Sciatic nerve (tissue), 2 donors: Measurements from ENCODE around the gene TMEM233. TPM values are rescaled to one million over a fixed set of nuclear protein-coding genes. Genes with fewer than 3 reads are reported as not detected.
"Not testable (repeated sequence)": the region's sequence is repeated elsewhere in the genome, so short reads cannot be mapped to it uniquely, and the experiment has no call there.

Experiments used
- ATAC-seq: fragments of 200-7000 bp; cut with Tn5 transposase; one replicate; pipeline ENCODE4 v1.9.1; 2020; ENCODE audit warnings: mild to moderate bottlenecking, moderate library complexity
- DNase-seq: peaks from one replicate; pipeline ENCODE4 v3.0.0-alpha.2; 2020; ENCODE audit warnings: low spot score
- intact Hi-C: fragments of 100-400 bp; cut with DNase I; formaldehyde crosslinking; loops from one replicate; pipeline ENCODE4 v1.14.2; 2022
- total RNA-seq: library from RNA; stranded (reverse); fragmentation: NEBNext Ultra II Directional; extraction: Animal tissue kit (Norgen Biotek cat#: 25700); gene quantifications from one replicate; pipeline ENCODE4 v1.2.1, GENCODE V29; 2021
- donor health status: DM: no; HTN: no; CAD: no.
- donor health status: DM: no; HTN: no; CAD: no.

The TMEM233 gene
- total RNA-seq, 1 donor from 2014 or later, result 0.53 TPM

DNA sequence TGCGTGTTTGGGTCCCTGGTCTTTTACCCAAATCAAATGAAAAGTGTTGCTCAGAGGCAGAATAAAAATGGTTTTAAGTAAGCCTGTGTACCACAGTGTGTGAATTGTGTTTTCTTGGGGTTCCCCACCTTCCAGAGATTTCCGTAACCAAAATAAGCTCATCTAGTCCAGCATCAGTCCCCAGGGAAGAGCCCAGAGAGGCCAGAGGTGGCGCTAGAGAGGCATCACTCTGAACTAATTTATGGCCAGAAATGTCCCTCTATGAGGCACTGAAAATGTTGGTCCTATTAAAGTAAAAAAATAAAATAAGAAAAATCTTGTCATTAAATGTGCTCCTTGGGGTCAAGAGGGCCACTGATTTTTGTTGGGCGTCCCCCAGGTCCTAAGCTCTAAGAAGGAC is 49.4 kb downstream of the TMEM233 start:
- intact Hi-C loops, result no loop called here
- ATAC-seq, result no peak
- no peak for DNase-seq

DNA sequence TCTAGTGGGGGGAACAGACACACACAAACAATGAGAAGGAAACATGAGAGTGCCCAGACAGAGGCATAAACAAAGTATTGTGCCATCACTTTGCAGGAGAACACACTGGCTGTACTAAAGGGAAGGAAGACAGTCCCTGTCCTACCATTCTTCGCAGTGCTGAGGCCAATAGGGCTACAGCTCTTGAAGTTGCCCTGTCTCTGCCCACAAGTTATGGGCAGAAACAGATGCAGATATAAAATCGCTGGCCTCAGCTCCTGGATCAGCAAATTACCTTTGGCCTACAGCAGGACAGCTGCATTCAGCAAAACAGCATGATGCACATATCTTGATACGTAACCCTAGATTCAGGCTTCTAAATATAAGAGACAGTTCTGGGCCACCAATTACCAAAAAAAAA is 51.4 kb downstream of the TMEM233 start:
- no peak for DNase-seq
- ATAC-seq, result no peak
- intact Hi-C loops, result no loop called here

DNA sequence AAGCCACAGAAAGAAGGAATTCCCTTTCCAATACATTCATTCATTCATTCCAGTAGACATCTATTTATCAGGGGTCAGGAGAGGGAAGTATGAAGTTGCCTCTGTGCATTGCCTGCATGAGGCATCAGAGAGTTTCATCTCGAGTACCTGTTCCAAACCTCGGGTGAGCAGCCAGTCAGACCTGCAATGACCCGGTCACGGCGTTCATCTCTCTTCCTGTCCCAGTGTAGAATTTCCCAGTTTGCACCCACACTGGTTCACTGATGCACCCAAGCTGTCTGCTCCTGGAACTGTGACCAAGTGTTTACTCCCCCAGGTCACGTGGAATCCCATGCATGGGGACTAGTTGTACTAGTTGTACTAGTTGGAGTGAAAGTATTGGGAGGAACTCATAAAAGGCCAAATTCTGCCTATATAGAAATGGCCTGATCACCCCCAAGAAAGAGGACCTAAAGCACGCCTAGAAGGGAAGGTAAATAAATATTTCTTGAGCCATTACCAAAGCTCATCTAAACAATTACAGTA is 52.0 kb downstream of the TMEM233 start:
- intact Hi-C loops, result no loop called here
- DNase-seq, result no peak

DNA sequence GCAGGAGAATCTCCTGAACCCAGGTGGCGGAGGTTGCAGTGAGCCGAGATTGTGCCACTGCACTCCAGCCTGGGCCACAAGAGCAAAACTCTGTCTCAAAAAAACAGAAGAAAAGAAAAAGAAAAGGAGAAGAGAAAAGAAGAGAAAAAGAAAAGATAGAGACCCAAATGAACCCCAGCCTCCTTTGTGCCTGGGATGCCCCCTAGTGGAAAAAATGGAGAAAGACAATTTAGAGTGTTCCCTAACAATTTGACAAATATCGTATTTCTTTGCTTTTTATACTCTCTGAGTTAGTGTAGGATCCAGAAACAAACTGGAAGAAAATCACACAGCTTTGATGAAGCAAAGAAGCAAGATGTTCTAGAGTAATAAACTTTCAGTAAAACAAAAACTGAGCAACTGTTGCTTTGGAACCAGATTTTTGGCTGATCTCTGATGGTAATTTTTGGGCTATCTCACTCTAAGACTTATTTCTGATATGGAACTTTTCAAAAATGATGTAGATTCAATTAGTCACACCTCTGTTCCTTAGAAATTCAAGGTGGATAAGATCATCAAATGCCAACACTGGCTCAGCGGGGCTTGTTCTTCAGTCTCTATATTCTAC is 55.7 kb downstream of the TMEM233 start:
- no peak for DNase-seq
- no peak for ATAC-seq
- intact Hi-C loops, result no loop called here

More for the DNA sequence above, 52.0 kb downstream of the TMEM233 start:
- ATAC-seq, result no peak

DNA sequence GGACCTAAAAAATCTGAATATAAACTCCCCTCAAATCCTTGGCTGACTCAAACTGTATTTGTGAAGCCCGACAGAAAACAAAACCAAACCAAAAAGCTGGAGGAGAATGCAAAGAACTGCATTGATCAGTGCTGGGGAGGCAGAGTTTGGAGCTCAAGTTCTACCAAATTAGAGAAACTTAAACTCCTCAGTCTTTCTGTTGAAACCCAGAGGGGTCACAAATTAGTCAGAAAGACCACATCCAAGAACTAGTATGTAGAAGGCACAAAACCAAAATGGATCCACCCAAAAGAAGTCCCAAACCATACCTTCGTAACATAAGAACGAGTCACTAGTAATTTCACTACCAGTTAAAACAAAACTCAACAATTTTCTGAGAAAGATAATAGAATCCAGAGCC is 59.1 kb downstream of the TMEM233 start:
- ATAC-seq (no peak), DNase-seq (no peak)
- intact Hi-C loops, result no loop called here

DNA sequence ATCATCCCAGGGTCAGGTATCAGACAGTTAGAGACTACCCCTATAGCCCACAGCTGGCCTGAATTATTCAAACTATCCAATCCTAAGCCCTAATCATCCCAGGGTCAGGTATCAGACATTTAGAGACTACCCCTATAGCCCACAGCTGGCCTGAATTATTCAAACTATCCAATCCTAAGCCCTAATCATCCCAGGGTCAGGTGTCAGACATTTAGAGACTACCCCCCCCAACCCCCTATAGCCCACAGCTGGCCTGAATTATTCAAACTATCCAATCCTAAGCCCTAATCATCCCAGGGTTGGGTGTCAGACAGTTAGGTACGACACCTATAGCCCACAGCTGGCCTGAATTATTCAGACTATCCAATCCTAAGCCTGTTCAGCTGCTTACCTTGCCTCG is 63.4 kb downstream of the TMEM233 start:
- ATAC-seq, DNase-seq, intact Hi-C loops: not testable (repeated sequence)

DNA sequence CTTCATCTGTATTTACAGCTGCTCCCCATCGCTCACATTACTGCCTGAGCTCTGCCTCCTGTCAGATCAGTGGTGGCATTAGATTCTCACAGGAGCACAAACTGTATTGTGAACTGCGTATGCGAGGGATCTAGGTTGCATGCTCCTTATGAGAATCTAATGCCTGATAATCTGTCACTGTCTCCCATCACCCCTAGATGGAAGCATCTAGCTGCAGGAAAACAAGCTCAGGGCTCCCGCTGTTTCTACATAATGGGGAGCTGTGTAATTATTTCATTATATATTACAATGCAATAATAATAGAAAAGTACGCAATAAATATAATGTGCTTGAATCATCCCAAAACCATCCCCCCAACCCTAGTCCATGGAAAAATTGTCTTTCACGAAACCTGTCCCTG is 64.6 kb downstream of the TMEM233 start:
- intact Hi-C loops, ATAC-seq, DNase-seq: not testable (repeated sequence)

DNA sequence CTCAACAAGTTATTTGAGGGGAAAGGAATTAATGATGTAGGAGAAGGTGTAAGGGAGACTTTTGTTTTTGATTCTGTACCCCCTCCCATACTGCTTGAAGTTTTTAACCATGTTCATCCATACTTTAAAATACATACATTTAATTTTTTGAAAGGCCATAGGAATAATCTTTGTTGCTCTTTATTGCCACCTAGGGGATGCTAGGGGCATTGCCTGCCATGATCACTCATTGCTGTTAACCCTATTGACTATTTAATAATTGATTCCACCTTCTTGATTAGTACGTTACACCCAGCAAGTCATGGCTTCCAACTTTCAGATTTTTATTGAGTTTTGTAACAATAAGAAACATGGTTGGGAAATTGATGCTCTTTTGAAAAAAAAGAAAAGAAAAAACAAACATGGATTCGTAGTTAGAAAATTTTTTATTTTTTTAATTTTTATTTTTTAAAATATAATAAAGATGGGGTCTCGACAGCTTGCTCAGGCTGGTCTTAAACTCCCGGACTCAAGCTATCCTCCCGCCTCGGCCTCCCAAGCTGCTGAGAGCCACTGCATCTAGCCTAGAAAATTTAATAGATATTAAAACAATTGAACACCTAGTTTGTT is 65.8 kb downstream of the TMEM233 start:
- no peak for DNase-seq
- intact Hi-C loops, result no loop called here
- ATAC-seq, result no peak

DNA sequence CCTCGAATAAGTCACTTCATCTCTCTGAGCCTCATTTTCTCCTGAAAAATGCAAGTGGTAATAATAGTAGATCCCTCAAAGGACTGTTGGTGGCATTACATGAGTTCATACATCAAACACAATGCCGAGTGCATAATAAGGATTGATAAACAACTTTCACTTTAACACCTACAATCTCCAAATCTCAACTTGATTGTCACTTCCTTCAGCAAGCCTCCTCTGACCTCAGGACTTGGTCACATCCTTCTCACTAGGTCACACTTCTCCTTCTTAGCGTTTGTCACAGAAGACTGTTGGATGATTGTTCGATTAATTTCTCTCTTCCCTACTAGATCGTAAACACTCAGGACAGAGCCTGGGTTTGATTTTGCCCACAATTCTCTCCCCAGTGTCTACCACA is 66.5 kb downstream of the TMEM233 start:
- ATAC-seq, result no peak
- intact Hi-C loops, result no loop called here

DNA sequence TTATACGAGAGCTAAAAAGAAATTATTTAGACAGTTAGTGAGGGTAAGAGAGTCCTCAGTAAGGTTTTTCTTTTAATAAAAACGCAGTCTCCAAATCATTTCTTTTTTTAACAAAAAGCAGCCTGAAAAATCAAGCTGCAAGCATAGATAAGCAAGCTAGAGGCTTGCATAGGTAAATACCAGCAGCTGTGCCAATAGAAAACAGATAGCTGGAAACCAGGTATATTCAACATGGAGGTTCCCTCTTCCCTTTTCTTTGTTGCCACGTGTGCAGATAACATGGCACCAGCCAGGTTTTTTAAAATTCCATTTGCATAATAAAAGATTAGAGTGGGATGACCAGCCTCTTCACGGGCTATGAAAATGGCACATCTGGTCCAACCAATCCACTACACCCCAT is 68.3 kb downstream of the TMEM233 start:
- ATAC-seq (no peak), DNase-seq (no peak)
- intact Hi-C loops, result no loop called here

More for the DNA sequence above, 66.5 kb downstream of the TMEM233 start:
- no peak for DNase-seq

DNA sequence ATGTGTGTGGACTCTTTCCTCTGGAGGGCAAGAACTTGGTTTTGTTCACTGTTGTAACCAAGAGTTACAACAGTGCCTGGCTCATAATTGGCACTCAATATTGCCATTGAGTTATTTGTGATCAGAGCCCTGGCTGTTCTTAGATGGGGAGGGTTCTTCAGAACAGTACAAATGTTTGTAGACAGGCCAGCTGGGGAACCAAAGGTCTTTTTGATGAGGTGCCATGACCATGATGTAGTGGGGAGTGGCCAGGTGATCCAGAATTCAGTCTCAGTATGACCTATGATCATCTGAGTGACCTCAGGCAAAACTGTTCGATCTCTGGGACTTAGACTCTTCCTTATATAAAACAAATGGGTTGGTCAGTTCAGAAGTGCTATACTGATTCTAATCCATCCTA is 71.1 kb downstream of the TMEM233 start:
- ATAC-seq (no peak), DNase-seq (no peak)
- intact Hi-C loops, result no loop called here

DNA sequence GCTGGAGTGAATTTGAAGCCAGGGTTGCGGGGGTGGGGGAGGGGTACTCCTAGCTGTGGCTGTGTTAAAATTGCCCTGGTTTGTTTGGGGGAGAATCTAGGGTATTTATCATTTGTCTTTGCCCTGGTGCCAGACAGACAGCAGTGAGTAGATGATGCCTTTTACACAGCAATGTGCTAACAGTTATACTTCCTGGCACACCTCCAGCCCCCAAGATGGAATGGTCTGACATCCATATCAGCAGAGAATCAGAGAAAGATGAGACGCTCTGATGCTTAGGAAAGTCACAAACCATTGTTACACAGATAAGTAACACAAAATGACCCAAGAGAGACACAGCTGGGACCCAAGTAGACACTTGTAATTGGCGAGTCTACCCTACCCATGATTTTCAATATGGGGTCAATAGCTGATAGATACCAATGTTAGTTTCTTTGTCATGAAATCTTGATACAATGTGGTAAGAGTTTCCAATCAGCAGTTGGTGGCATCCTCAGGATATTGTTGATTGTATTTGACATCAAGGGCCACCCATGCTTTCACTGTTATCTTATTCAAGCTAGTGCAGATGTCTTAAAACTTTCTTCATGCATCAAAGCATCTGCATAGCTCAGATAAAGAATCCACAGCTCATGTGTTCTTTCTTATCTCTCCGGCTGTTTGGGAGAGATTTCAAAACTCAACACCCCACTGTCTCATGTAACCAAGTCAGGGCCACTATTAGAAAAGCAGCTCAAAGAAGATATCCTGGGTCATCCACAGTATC is 71.8 kb downstream of the TMEM233 start:
- DNase-seq (no peak), ATAC-seq (no peak)
- intact Hi-C loops, result no loop called here

DNA sequence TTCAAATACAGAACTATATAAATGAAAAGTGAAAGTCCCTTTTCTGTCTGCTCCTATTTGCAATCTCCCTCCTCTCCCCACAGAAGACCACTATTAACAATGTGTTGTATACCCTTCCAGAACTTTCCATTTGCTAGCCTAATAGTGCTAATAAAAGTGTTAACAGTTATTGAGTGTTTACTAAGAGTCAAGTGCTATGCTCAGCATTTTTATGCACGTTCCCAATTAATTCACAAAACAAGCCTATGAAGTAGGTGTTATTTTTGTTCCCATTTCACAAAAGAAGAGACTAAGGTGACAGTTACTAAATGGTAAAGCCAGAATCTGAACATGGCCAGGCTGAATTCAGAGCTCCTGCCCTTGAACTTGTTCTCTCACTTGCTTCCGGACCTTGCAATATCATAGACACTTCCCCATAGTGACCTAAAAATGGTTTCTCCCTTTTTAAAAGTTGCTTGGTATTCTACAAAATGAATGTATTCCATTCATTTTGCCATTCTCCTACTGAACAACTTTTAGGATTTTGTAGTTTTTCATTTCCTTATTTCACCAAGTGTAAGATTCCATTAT is 72.7 kb downstream of the TMEM233 start:
- DNase-seq, result no peak
- intact Hi-C loops, result no loop called here
- no peak for ATAC-seq

DNA sequence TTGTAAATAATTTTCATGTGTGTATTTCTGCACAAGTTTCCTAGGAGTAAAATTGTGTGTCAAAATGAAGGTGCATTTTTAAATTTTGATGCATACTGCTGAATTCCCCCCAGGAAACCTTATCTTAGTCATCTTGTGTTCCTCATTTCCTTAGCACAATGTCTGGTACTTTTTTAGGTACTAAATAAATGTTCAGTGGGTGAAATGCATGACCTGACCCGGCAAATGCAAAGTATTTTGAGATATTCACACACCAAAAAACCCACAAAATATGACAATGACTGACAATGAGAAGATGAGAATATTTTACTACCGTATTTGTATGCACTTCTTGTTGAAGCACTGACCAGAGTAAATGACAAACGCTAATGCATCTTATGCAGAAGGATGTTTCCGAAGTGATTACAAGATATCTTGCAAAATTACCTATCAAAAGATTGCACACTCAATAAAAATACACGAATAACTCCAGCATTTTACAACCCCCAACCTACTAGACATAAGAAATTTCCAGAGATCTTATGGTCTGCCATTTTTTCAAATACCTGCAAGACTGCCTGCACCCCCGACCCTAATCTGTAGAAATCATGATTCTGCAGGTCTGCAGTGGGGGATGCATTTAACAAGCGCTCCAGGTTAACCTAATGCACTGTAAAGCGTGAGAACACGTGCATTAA is 73.5 kb downstream of the TMEM233 start:
- DNase-seq, result no peak
- intact Hi-C loops, result no loop called here

DNA sequence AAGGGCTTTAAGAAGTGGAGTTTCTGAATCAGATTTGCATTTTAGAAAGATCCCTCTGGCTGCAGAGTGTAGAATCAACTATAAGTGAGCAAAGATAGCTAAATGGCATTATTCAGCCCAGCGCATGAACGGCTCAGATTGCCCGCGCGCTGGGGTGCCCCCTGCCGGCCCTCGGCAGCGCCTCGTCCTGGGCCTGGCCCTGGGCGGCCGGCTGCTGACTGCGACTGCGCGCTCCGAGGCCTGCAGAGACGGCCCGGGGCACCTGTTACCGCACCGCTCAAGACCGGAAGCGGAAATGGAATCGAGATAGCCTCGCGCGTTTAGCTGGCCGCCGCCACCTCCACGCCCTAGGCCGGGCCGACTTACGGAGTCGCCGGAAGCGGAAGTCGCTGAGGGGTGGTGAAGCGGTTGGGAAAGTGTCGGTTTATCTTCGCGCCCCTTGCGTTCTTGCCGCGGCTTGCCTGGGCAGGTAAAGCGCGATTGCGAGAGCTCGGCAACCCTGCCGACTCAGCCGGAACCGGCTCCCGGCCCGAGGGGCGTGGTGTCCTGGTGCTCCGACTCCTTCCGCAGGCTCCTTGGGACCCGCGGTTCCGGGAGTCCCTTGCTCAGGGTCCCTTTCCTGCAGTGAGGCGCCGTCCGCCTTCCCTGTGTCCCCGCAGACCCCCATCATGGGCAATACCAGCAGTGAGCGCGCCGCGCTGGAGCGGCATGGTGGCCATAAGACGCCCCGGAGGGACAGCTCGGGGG is 74.2 kb downstream of the TMEM233 start, which contains the start of gene PRKAB1:
PRKAB1 (plus strand) TSS at position 557 of the 747 bp plus-strand sequence; CDS start at position 669, 112 bp downstream.
- intact Hi-C loops, result no loop called here
- DNase-seq (peak; percentile 95), ATAC-seq (peak; percentile 100)

More for the DNA sequence above, 73.5 kb downstream of the TMEM233 start:
- no peak for ATAC-seq

DNA sequence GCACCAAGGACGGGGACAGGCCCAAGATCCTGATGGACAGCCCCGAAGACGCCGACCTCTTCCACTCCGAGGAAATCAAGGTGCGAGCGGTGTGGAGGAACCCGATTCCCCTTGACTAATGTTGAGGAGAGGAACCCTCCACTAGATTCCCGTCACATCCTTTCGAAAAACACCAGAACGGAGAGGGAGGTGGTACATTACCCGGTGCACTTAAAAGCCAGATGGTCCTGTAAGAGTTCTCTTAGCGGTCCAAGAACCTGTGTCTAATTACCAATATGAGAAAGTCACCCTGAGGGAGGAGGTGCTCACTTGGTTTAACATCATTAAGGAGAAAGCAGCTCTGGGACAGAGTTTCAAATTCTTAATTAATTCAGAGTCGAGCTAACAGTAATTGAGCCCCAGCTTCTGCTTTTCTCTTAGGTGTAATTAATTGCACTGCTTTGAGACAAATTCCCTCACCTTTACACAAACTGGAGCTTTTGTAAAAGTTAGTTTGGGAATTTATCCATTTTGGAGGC is 74.8 kb downstream of the TMEM233 start:
- ATAC-seq, result peak; percentile 14
- intact Hi-C loops, result no loop called here

DNA sequence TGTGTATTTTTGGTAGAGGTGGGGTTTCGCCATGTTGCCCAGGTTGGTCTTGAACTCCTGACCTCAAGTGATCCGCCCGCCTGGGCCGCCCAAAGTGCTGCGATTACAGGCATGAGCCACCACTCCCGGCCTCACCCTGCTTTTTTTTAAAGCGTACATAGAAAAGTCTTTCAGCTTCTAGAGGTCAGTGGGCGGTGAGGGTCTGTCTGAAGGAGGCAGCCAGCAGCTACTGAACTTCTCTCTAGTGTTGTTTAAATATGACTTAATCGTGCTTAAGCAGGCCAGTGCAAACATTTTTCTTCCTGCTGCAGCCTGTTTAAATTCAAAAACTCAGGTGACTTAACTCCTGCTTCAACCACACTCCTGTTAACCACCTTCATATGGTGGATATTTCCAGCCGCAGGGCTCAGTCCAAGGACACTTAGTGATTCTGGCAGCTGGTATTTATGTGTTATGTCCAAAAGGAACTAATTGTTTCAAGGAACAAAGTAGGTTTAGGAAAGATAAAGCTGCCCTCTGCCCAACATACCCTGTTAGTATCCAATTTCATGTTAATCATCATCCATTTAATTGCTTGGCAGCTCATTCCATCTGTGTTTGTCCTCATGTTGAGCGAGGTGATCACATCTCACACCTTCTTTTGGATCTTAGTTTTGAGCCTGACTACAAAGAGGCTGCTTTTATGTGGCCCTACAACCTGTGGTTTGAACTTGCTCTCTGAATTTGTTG is 76.3 kb downstream of the TMEM233 start:
- intact Hi-C loops, result no loop called here
- no peak for ATAC-seq
- no peak for DNase-seq

More for the DNA sequence above, 74.8 kb downstream of the TMEM233 start:
- no peak for DNase-seq
